AG09319 (cell line): Measurements from ENCODE around the gene METTL14.

ENCODE experiments used
- DNase-seq: peaks from one replicate; pipeline ENCODE4 v3.0.0-alpha.2; 2010; ENCODE audit warnings: low read depth; ENCODE audit errors: extremely low read depth
- TF ChIP-seq, protein P1 (sequence below): IDR thresholded peaks from 2 replicates; pipeline ENCODE4 v1.5.1; 2011; ENCODE audit warnings: low read depth, mild to moderate bottlenecking, inconsistent platforms, low read length, moderate library complexity

METTL14 gene

DNA sequence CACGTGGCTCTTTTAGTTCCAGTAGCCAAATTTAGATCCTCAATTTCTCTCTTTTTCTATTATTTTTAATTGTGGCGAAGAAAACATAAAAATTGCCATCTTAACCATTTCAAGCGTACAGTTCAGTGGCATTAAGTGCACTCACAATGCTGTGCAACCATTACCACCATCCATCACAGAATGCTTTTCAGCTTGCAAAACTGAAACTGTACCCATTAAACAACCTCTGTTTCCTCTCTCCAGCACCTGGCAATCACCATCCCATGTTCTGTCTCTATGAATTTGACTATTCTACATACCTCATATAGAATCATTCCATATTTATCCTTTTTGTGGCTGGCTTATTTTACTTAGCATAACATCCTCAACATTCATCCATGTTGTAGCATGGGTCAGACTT, 74.9 kb downstream of the METTL14 start:
- TF ChIP-seq, protein P1, sequence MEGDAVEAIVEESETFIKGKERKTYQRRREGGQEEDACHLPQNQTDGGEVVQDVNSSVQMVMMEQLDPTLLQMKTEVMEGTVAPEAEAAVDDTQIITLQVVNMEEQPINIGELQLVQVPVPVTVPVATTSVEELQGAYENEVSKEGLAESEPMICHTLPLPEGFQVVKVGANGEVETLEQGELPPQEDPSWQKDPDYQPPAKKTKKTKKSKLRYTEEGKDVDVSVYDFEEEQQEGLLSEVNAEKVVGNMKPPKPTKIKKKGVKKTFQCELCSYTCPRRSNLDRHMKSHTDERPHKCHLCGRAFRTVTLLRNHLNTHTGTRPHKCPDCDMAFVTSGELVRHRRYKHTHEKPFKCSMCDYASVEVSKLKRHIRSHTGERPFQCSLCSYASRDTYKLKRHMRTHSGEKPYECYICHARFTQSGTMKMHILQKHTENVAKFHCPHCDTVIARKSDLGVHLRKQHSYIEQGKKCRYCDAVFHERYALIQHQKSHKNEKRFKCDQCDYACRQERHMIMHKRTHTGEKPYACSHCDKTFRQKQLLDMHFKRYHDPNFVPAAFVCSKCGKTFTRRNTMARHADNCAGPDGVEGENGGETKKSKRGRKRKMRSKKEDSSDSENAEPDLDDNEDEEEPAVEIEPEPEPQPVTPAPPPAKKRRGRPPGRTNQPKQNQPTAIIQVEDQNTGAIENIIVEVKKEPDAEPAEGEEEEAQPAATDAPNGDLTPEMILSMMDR: no peak
- DNase-seq: no peak

DNA sequence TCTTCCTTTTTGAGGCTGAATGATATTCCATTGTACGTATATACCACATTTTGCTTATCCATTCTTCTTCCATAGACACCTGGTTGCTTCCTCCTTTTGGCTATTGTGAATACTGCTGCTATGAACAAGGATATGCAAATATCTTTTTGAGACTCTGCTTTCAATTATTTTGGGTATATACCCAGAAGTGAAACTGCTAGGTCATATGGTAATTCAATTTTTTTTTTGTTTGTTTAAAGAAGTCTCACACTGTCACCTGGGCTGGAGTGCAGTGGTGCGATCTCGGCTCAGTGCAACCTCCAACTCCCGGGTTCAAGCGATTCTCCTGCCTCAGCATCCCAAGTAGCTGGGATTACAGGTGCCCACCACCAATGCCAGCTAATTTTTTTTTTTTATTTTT, 75.3 kb downstream of the METTL14 start:
- no peak for DNase-seq
- TF ChIP-seq, protein P1: no peak

DNA sequence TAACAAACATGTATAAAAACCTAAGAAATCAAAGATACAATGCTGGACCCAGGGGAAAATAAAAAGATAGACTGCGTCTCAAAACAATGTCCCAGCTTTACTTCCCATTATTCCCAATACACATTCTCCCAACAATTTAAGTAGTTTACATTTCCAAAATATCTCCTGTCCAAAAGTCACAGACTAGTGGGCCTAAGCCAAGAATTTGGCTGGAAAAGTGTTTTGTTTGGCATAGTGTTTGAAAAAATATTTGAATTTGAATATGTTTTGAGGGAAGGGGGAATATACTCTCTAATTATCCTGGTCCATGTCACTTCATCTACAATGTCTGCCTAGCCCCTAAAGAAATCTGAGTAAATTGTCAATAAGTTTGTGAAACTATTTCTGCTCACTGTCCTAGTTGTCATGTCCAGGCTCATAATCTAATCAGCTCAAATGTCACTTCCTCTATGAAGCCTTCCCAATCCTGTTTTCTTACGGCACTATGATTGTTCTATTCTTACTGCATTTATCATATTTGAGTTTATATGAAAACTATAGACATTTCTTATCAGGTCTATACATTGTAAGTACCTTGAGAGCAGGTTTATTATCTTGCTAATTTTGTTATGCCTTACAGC, 76.3 kb downstream of the METTL14 start:
- DNase-seq: no peak
- TF ChIP-seq, protein P1: no peak

- no peak for DNase-seq
- TF ChIP-seq, protein P1: no peak
Measured at GRCh38 chr4:118762155-118762554, 77.0 kb downstream of the METTL14 start.

- TF ChIP-seq, protein P1: no peak
- no peak for DNase-seq
Measured at GRCh38 chr4:118762730-118763477, 77.7 kb downstream of the METTL14 start.
